Endothelial cell of umbilical vein (primary cell): ENCODE data around the gene SLC25A13. TPM values are rescaled to one million over a fixed set of nuclear protein-coding genes. Genes with fewer than 3 reads are reported as not detected.
A peak's percentile ranks its signal among the peaks of the same experiment; 100 is the strongest.

Source experiments
- BruUV-seq: library from RNA; stranded (reverse); fragments of 400-500 nt; replicated peaks from 2 replicates; lab custom pipeline; 2021; lab: Mats Ljungman, UMichigan
- CTCF ChIA-PET: fragments of 300-600, 350-600 bp; sonication (Branson Sonifier 250); formaldehyde crosslinking; loops from one replicate; lab custom pipeline; 2021; ENCODE audit warnings: antibody characterized with exemption, inconsistent platforms; lab: Charles Lee
- POLR2A ChIA-PET: fragments of 300-600, 350-600 bp; sonication (Branson Sonifier 250); formaldehyde crosslinking; loops from one replicate; lab custom pipeline; 2021; ENCODE audit warnings: antibody characterized with exemption, inconsistent platforms; lab: Charles Lee
- DNase-seq: peaks from one replicate; pipeline ENCODE4 v3.0.0-alpha.2; 2011; ENCODE audit warnings: low read depth, low spot score
- FAIRE-seq: peaks from 2 replicates; lab custom pipeline; 2011; peaks lifted over from hg19 to GRCh38; lab: Jason Lieb, UNC
- H2AFZ ChIP-seq: 2 replicates; pipeline ENCODE4 v1.6.0; 2012; ENCODE audit warnings: low read depth, low read length, control low read depth, inconsistent platforms
- H3K27ac ChIP-seq: 2 replicates; pipeline ENCODE4 v1.5.1; 2011; ENCODE audit warnings: low read depth, mild to moderate bottlenecking, control low read depth, low read length, moderate library complexity; ENCODE audit not compliant: insufficient read depth
- H3K27me3 ChIP-seq, 2 experiments: 2 replicates each; pipeline versions ENCODE4 v1.6.0 to v1.6.1; 2011; ENCODE audit warnings: low read length in 2 of 2, mixed read lengths in 1 of 2; ENCODE audit not compliant: control insufficient read depth in 2 of 2, insufficient read depth in 2 of 2
- H3K36me3 ChIP-seq, 2 experiments: 2 replicates in 1 of 2; 3 replicates in 1 of 2; pipeline ENCODE4 v1.5.1; 2011; ENCODE audit warnings: low read length in 2 of 2, mild to moderate bottlenecking in 1 of 2, moderate library complexity in 1 of 2; ENCODE audit not compliant: control insufficient read depth in 2 of 2, insufficient read depth in 2 of 2; ENCODE audit errors: extremely low read depth in 1 of 2
- H3K4me1 ChIP-seq: 3 replicates; pipeline ENCODE4 v1.5.1; 2011; ENCODE audit warnings: mild to moderate bottlenecking, low read length; ENCODE audit not compliant: control insufficient read depth, insufficient read depth; ENCODE audit errors: extremely low read depth
- H3K4me2 ChIP-seq: 2 replicates; pipeline ENCODE4 v1.6.1; 2011; ENCODE audit warnings: low read length, control low read depth, mixed read lengths; ENCODE audit not compliant: insufficient read depth
- H3K4me3 ChIP-seq, 3 experiments: fragments of 200-600 bp in 1 of 3; sonication (generic), shearing (Covaris generic) in 1 of 3; replicated peaks in 1 of 3; 2 replicates each; pipeline ENCODE4 v1.5.1; 2011 to 2016; ENCODE audit warnings: control low read depth in 3 of 3, low read length in 3 of 3, mild to moderate bottlenecking in 2 of 3, inconsistent platforms in 1 of 3, low read depth in 1 of 3, moderate library complexity in 1 of 3; ENCODE audit not compliant: insufficient read depth in 1 of 3
- H3K79me2 ChIP-seq: 2 replicates; pipeline ENCODE4 v1.6.0; 2012; ENCODE audit warnings: low read length, inconsistent platforms; ENCODE audit not compliant: control insufficient read depth, insufficient read depth
- H3K9ac ChIP-seq: replicated peaks from 2 replicates; pipeline ENCODE3; 2011; ENCODE audit warnings: low read length, control low read depth; ENCODE audit not compliant: insufficient read depth; ENCODE audit errors: extremely low read depth
- H3K9me1 ChIP-seq: replicated peaks from 3 replicates; pipeline ENCODE4 v1.6.0; 2011; ENCODE audit warnings: mild to moderate bottlenecking, low read length; ENCODE audit not compliant: control insufficient read depth, insufficient read depth; ENCODE audit errors: extremely low read depth
- H3K9me3 ChIP-seq: replicated peaks from 2 replicates; pipeline ENCODE4 v1.5.1; 2012; ENCODE audit warnings: low read length, inconsistent platforms; ENCODE audit not compliant: control insufficient read depth, insufficient read depth
- H4K20me1 ChIP-seq: replicated peaks from 2 replicates; pipeline ENCODE3; 2011; ENCODE audit warnings: mild to moderate bottlenecking, low read length; ENCODE audit not compliant: control insufficient read depth, insufficient read depth; ENCODE audit errors: extremely low read depth
- CTCF ChIP-seq, 2 donors: IDR thresholded peaks; 1 replicate in 1 of 2; 2 replicates in 1 of 2; pipeline ENCODE4 v1.5.1; 2011; ENCODE audit warnings: low read length in 2 of 2, mild to moderate bottlenecking in 2 of 2, moderate library complexity in 2 of 2, control low read depth in 1 of 2, inconsistent platforms in 1 of 2, low read depth in 1 of 2; ENCODE audit not compliant: insufficient read depth in 1 of 2; ENCODE audit errors: extremely low read depth in 1 of 2
- EZH2 ChIP-seq: IDR thresholded peaks from 2 replicates; pipeline ENCODE4 v1.6.1; 2012; ENCODE audit warnings: borderline replicate concordance, low read depth, mild to moderate bottlenecking, moderate library complexity, low read length, inconsistent platforms; ENCODE audit not compliant: severe bottlenecking
- FOS ChIP-seq: IDR thresholded peaks from 2 replicates; pipeline ENCODE4 v1.6.1; 2011; ENCODE audit warnings: mild to moderate bottlenecking, low read length, moderate library complexity, borderline replicate concordance; ENCODE audit not compliant: insufficient read depth
- GATA2 ChIP-seq: IDR thresholded peaks from 2 replicates; pipeline ENCODE4 v1.7.0; 2011; ENCODE audit warnings: low read depth, mild to moderate bottlenecking, moderate library complexity, mixed read lengths, low read length; ENCODE audit not compliant: insufficient read length, insufficient read depth
- JUN ChIP-seq: IDR thresholded peaks from 2 replicates; pipeline ENCODE4 v1.6.1; 2011; ENCODE audit warnings: borderline replicate concordance, low read depth; ENCODE audit not compliant: insufficient read length, insufficient read depth
- MAX ChIP-seq: IDR thresholded peaks from 2 replicates; pipeline ENCODE4 v1.6.1; 2011; ENCODE audit not compliant: insufficient read depth, insufficient read length
- MYC ChIP-seq: IDR thresholded peaks from one replicate; pipeline ENCODE4 v1.6.1; 2011; ENCODE audit warnings: mild to moderate bottlenecking, low read depth, low read length
- POLR2A ChIP-seq: IDR thresholded peaks from 2 replicates; pipeline ENCODE4 v1.6.1; 2012; ENCODE audit warnings: low read depth, mild to moderate bottlenecking, control low read depth, low read length
- POLR2AphosphoS5 ChIP-seq: IDR thresholded peaks from 2 replicates; pipeline ENCODE4 v1.6.1; 2012; ENCODE audit warnings: low read depth, mild to moderate bottlenecking, control low read depth, low read length, moderate library complexity; ENCODE audit not compliant: insufficient read depth
- dilution Hi-C: fragments of 300-500 bp; cut with MboI; formaldehyde crosslinking; loops from one replicate; pipeline ENCODE4 v1.15.0; 2019; ENCODE audit warnings: low sequenced_read_pairs; ENCODE audit not compliant: extremely low pct_ligation_motif_present
- intact Hi-C: fragments of 100-400 bp; cut with micrococcal nuclease; formaldehyde crosslinking; loops from one replicate; pipeline ENCODE4 v1.10.0; 2022
- polyA plus RNA-seq, 4 experiments: library from polyadenylated mRNA; depleted of rRNA in 3 of 4; stranded (reverse) in 3 of 4; unstranded in 1 of 4; fragments of >200 nt; gene quantifications; 2 replicates each; pipeline versions ENCODE4 v1.2.1 to v1.2.3, GENCODE V29; 2011 to 2012; ENCODE audit warnings: missing spikeins in 1 of 4
- total RNA-seq: library from RNA; stranded (reverse); gene quantifications from 2 replicates; pipeline ENCODE4 v1.2.3, GENCODE V29; 2021

The SLC25A13 gene
- total and polyA plus RNA-seq, 2 donors (not counting 3 experiments of a cell fraction or from before 2014, with no cell fraction given), result 13.2 to 34.4 TPM

- Histone ChIP-seq H2AFZ (no peak overlapping the region), H3K79me2 (peaks cover 17% of the 10 kb centered on the region), H3K4me3 (no peak overlapping the region), H3K9me1 (no peaks in the 10 kb centered on the region), H3K36me3 (no peaks in the 10 kb centered on the region), H3K27me3 (no peaks in the 10 kb centered on the region), H3K4me2 (peak overlapping the region; percentile 16), H3K9ac (no peak overlapping the region), H3K27ac (no peak overlapping the region), H3K4me1 (peaks cover 14% of the 10 kb centered on the region), H4K20me1 (peaks cover 3% of the 10 kb centered on the region), H3K9me3 (no peaks in the 10 kb centered on the region)
- POLR2A ChIA-PET, result no interaction called here
- DNase-seq, result peak; percentile 54
- FAIRE-seq, result peak; percentile 70
- dilution Hi-C loops (no loop called here), intact Hi-C loops (no loop called here)
- no peak for TF ChIP-seq POLR2AphosphoS5
- no peak for TF ChIP-seq POLR2A
- no peak for TF ChIP-seq EZH2
- no peak for TF ChIP-seq JUN
- no peak for TF ChIP-seq CTCF (IDR thresholded peaks at IDR 0.05; ENCODE audit: extremely low read depth in 1 of 2, insufficient read depth in 1 of 2, low read depth in 1 of 2, low read length in 2 of 2)
- TF ChIP-seq FOS, result no peak
- TF ChIP-seq MYC, result no peak
- no peak for TF ChIP-seq MAX
- TF ChIP-seq GATA2, result no peak
- CTCF ChIA-PET, result no interaction called here
- no TSS peak for BruUV-seq
Measured at GRCh38 chr7:96319439-96319838, 2.5 kb downstream of the SLC25A13 start.
